Bronchial epithelial cell (primary cell): ENCODE results near the gene KIF21B. TPM values are rescaled to one million over a fixed set of nuclear protein-coding genes. Genes with fewer than 3 reads are reported as not detected.

Experiments used
- DNase-seq: peaks from one replicate; pipeline ENCODE4 v3.0.0-alpha.2; 2010; ENCODE audit warnings: low read depth
- FAIRE-seq: peaks from 2 replicates; lab custom pipeline; 2011; peaks lifted over from hg19 to GRCh38; lab: Jason Lieb, UNC
- H3K27me3 ChIP-seq: 2 replicates; pipeline ENCODE4 v1.5.1; 2011; ENCODE audit warnings: low read length; ENCODE audit not compliant: control insufficient read depth, insufficient read depth
- H3K36me3 ChIP-seq: 2 replicates; pipeline ENCODE4 v1.5.1; 2011; ENCODE audit warnings: low read length; ENCODE audit not compliant: control insufficient read depth, insufficient read depth
- H3K4me3 ChIP-seq: 2 replicates; pipeline ENCODE4 v1.5.1; 2011; ENCODE audit warnings: mild to moderate bottlenecking, low read depth, low read length, control low read depth
- CTCF ChIP-seq: IDR thresholded peaks from 2 replicates; pipeline ENCODE4 v1.5.1; 2011; ENCODE audit warnings: mild to moderate bottlenecking, moderate library complexity, low read length, control low read depth, inconsistent platforms; ENCODE audit not compliant: insufficient read depth, severe bottlenecking
- total RNA-seq: library from RNA; depleted of rRNA; stranded (reverse); fragments of >200 nt; gene quantifications from 2 replicates; pipeline ENCODE4 v1.2.1, GENCODE V29; 2014

Gene KIF21B
- total RNA-seq, 1 donor from 2014 or later: 4.2 TPM

GRCh38 chr1:201060586-201060985, 37.1 kb upstream of the KIF21B start:
- H3K36me3 ChIP-seq: no peaks in the 10 kb centered on the region
- no peak for TF ChIP-seq CTCF
- no peak overlapping the region for H3K4me3 ChIP-seq
- H3K27me3 ChIP-seq: peaks cover 2% of the 10 kb centered on the region
- FAIRE-seq (no peak), DNase-seq (peak; percentile 18)

DNA sequence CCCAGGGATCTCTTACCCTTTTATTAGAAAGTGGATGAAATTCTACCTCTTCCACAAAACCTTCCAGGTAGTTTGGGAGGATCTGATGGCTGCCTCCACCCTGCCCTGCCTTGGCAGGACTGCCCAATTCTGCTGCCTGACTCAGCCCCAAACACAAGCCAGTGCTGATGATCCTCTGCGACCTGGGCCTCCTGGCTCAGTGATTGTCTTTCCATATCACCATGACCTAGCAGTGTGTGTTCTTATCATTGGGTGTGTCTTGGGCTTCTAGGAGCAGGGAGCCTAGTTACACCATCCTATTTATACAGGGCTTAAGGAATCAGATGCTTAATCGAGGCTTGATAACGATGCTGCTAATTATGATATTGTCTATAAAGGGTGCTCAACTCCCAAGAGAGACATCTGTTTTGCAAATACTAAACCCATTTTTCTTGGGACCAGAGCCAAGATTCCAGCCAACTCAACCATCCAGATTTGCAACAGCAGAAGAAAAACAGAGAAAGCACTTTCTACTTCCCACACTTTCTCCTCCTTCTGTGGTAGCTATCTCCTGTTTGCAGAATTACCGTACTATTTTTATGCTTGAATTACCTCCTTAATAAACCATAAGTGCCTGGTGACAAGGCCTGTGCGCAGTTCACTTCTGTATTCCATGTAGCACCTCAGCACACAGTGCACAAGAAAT, 36.5 kb upstream of the KIF21B start:
- TF ChIP-seq CTCF: no peak
- no peak for DNase-seq
- no peak overlapping the region for H3K4me3 ChIP-seq
- H3K27me3 ChIP-seq: peaks cover 2% of the 10 kb centered on the region
- FAIRE-seq: no peak
- H3K36me3 ChIP-seq: no peaks in the 10 kb centered on the region

GRCh38 chr1:201059401-201059800, 35.9 kb upstream of the KIF21B start:
- TF ChIP-seq CTCF: no peak
- H3K27me3 ChIP-seq: peaks cover 2% of the 10 kb centered on the region
- H3K36me3 ChIP-seq: no peaks in the 10 kb centered on the region
- no peak for DNase-seq
- FAIRE-seq: no peak
- H3K4me3 ChIP-seq: no peak overlapping the region

DNA sequence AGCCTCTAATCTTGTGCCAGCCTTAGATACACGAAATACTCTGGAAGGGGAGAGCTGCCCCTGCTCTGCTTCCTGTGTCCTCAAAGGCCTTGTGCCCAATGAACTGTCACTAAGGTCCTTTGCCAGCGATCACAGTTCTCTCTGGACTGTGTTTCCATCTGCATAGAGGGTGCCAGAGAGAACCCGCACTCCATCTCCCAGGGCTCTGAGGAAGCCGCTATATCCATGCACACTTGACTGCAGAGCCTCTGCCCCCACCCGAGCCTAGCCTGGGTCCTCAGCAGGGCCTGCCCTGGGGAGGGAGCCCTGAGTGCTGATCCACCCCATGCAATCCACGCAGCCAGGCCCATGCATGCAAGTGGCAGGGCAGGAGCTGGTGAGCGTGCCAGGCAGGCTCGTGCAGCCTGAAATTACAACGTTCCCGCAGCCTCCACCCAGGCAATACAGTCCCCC, 30.6 kb upstream of the KIF21B start:
- no peak for FAIRE-seq
- no peak for DNase-seq
- H3K27me3 ChIP-seq: peaks cover 2% of the 10 kb centered on the region
- H3K36me3 ChIP-seq: no peaks in the 10 kb centered on the region
- no peak for TF ChIP-seq CTCF
- H3K4me3 ChIP-seq: no peak overlapping the region

- Histone ChIP-seq H3K36me3 (no peaks in the 10 kb centered on the region), H3K27me3 (peaks cover 2% of the 10 kb centered on the region), H3K4me3 (no peak overlapping the region)
- TF ChIP-seq CTCF: no peak
- no peak for DNase-seq
- no peak for FAIRE-seq
These were observed 29.8 kb upstream of the KIF21B start for GRCh38 chr1:201053155-201053860.
